Uterus (tissue), 4 donors: ENCODE data around the gene MRPL14. TPM values are rescaled to one million over a fixed set of nuclear protein-coding genes. Genes with fewer than 3 reads are reported as not detected.
A peak's percentile ranks its signal among the peaks of the same experiment; 100 is the strongest.

Source experiments
- DNase-seq, 2 donors: peaks; one replicate each; pipeline ENCODE4 v3.0.0-alpha.2; 2019 to 2020
- H3K27ac ChIP-seq, 2 donors: fragments of 200-600 bp; sonication (generic); 1 replicate in 1 of 2; 2 replicates in 1 of 2; pipeline ENCODE4 v1.5.1; 2016 to 2018
- H3K27me3 ChIP-seq, 2 donors: fragments of 200-600 bp; sonication (generic); one replicate each; pipeline ENCODE4 v1.5.1; 2018 to 2019; ENCODE audit warnings: control low read depth in 1 of 2
- H3K36me3 ChIP-seq, 2 donors: fragments of 200-600 bp; sonication (generic); one replicate each; pipeline ENCODE4 v1.5.1; 2019; ENCODE audit warnings: control low read depth in 1 of 2
- H3K4me1 ChIP-seq, 2 donors: fragments of 200-600 bp; sonication (generic); one replicate each; pipeline ENCODE4 v1.5.1; 2018 to 2019; ENCODE audit warnings: control low read depth in 1 of 2
- H3K4me3 ChIP-seq, 2 donors: fragments of 200-600 bp; sonication (generic); 1 replicate in 1 of 2; 2 replicates in 1 of 2; pipeline ENCODE4 v1.5.1; 2018 to 2019; ENCODE audit warnings: mild to moderate bottlenecking in 1 of 2
- H3K9me3 ChIP-seq, 2 donors: fragments of 200-600 bp; sonication (generic); one replicate each; pipeline ENCODE4 v1.5.1; 2019; ENCODE audit warnings: control low read depth in 1 of 2
- POLR2A ChIP-seq, 2 donors: fragments of 450-650 bp; IDR thresholded peaks; one replicate each; pipeline ENCODE4 v1.6.1; 2016; ENCODE audit warnings: antibody characterized with exemption in 2 of 2, mild to moderate bottlenecking in 1 of 2, moderate library complexity in 1 of 2
- intact Hi-C: fragments of 100-400 bp; cut with DNase I; formaldehyde crosslinking; loops from one replicate; pipeline ENCODE4 v1.15.1; 2023; ENCODE audit warnings: low total_unique reads
- total RNA-seq, 4 donors: library from RNA; depleted of rRNA in 3 of 4; stranded (reverse); fragments of >200 nt in 3 of 4; gene quantifications; one replicate each; pipeline versions ENCODE4 v1.1.0 to v1.2.4, GENCODE V29; 2014 to 2023
- TF ChIP-seq, protein P1 (sequence below), 4 experiments: fragments of 200-600 bp in 2 of 4; fragments of 450-650 bp in 2 of 4; sonication (generic) in 2 of 4; IDR thresholded peaks; one replicate each; pipeline ENCODE4 v1.5.1; 2016 to 2019; ENCODE audit warnings: antibody characterized with exemption in 4 of 4, mild to moderate bottlenecking in 2 of 4, moderate library complexity in 1 of 4
- donor health status: DM: yes; HTN: yes; CAD: no.

Gene MRPL14
- total RNA-seq, 4 donors from 2014 or later, result 19.5 to 39.1 (median 33.6) TPM

DNA sequence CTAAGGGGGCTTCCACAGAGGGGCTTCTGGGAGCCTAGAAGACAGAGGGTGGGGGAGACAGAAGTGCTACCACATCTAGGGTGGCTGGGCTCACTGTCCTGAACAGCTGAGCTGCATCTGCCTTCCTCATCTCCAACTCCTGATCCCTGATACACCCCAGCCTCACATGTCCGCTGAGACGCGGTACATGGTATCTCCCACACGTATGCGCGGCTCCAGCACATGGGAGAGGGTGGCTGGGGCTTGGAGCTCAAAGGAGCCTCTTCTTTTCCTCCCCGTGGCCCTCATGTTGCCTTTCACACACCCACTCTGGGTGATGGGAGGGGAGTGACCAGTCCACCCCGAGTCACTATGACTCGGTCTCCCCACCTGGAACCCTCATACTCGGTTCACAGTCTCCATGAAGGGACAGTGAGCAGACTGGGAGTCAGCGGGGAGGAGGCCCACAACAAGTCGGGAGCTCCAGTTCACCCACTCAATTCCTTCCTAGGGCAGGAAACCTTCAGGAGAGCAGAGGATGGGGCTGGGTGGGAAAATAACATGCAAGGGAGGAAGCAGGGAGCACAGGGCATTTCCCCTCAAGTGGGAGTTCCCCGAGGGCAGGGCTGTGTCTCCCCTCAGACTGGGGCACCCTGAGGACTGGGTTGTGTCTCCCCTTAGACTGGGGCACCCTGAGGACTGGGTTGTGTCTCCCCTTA, 61.7 kb downstream of the MRPL14 start:
- peak in 1 of 2 donors; percentile 21 for DNase-seq
- H3K4me1 ChIP-seq, result peaks cover 0 to 5% of the 10 kb centered on the region in 2 donors
- TF ChIP-seq, protein P1, sequence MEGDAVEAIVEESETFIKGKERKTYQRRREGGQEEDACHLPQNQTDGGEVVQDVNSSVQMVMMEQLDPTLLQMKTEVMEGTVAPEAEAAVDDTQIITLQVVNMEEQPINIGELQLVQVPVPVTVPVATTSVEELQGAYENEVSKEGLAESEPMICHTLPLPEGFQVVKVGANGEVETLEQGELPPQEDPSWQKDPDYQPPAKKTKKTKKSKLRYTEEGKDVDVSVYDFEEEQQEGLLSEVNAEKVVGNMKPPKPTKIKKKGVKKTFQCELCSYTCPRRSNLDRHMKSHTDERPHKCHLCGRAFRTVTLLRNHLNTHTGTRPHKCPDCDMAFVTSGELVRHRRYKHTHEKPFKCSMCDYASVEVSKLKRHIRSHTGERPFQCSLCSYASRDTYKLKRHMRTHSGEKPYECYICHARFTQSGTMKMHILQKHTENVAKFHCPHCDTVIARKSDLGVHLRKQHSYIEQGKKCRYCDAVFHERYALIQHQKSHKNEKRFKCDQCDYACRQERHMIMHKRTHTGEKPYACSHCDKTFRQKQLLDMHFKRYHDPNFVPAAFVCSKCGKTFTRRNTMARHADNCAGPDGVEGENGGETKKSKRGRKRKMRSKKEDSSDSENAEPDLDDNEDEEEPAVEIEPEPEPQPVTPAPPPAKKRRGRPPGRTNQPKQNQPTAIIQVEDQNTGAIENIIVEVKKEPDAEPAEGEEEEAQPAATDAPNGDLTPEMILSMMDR (IDR thresholded peaks at IDR 0.05), result no peak
- TF ChIP-seq POLR2A (IDR thresholded peaks at IDR 0.05), result no peak
- H3K9me3 ChIP-seq, result no peaks in the 10 kb centered on the region
- no peaks in the 10 kb centered on the region for H3K27me3 ChIP-seq
- intact Hi-C loops, result no loop called here
- no peak overlapping the region for H3K4me3 ChIP-seq
- peak overlapping the region; percentile 65 to 87 for H3K27ac ChIP-seq
- H3K36me3 ChIP-seq, result no peaks in the 10 kb centered on the region

GRCh38 chr6:44064948-44065272, 62.3 kb downstream of the MRPL14 start:
- intact Hi-C loops, result no loop called here
- TF ChIP-seq POLR2A (IDR thresholded peaks at IDR 0.05), result no peak
- TF ChIP-seq, protein P1 (IDR thresholded peaks at IDR 0.05), result no peak
- Histone ChIP-seq H3K36me3 (no peaks in the 10 kb centered on the region), H3K4me3 (no peak overlapping the region), H3K27ac (peak overlapping the region; percentile 65 to 87), H3K4me1 (peaks cover 0 to 5% of the 10 kb centered on the region in 2 donors), H3K27me3 (no peaks in the 10 kb centered on the region), H3K9me3 (no peaks in the 10 kb centered on the region)
- no peak for DNase-seq

DNA sequence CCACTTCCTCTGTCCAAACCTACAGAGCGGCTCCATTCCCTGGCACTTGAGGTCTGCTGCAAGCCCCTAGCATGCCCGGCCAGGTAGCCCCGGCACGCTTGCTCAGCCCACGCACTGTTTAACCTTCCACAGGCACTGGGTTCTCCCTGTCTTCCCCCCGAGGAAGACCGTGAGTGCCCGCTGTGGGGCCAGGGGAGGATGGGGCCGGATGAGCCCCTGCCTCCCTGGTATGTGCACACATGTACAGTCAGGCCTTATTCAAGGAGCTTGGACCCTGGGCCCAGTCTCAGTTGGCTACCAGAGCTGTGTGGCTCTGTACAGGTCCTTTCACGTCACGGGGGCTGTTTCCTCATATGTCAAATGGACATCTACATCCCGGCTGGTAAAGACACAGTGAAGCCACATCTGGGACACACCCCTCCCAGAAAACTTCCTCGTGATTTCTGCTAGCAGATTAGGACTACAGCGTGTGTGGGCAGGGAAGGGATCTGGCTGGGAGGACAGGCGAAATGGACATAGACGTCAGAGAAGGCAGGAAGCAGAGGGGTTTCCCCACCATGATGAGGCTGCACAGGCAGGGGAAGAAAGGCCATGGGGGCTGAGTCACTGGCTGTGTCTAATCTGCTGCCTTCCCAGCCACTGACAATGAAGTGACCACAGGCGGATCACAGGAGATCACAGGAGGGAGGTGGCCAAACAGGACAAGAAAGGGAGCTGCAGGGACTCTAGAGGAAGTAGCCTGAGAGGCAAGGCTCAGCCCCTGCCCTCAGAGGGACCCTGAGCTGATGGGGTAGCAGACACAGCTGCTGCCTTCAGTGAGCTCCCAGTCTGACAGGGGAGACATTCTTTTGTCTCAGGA, 62.9 kb downstream of the MRPL14 start:
- intact Hi-C loops, result no loop called here
- peak overlapping the region; percentile 65 to 87 for H3K27ac ChIP-seq
- no peak overlapping the region for H3K4me3 ChIP-seq
- H3K4me1 ChIP-seq, result peaks cover 3 to 5% of the 10 kb centered on the region in 2 donors
- no peaks in the 10 kb centered on the region for H3K9me3 ChIP-seq
- peak; percentile 70 to 80 for DNase-seq
- H3K36me3 ChIP-seq, result no peaks in the 10 kb centered on the region
- H3K27me3 ChIP-seq, result no peaks in the 10 kb centered on the region
- no peak for TF ChIP-seq POLR2A (IDR thresholded peaks at IDR 0.05)
- TF ChIP-seq, protein P1 (IDR thresholded peaks at IDR 0.05), result no peak

DNA sequence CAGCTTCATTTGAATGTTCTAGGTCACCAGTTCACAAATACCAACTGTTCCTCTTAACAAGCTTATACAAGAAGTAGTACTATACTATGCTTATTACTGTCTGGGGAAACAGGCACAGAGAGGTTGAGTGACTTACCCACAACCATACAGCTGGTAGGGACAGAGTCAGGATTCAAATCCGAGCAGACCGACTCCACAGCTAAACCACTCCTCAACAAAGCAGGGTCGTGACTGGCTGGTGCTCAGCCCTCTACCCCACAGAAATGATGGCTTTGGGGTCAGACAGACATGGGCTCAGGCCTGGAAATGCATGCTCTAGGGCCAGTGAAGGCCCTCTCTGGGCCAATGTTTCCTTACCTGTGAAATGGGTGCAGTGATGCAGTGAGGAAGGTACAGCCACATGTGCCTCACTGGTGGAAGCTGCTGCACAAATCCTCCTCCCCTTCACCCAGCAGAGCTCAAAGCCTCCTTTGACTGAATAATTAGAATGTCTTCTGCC, 63.6 kb downstream of the MRPL14 start:
- TF ChIP-seq POLR2A (IDR thresholded peaks at IDR 0.05), result no peak
- TF ChIP-seq, protein P1 (IDR thresholded peaks at IDR 0.05), result no peak
- no peaks in the 10 kb centered on the region for H3K27me3 ChIP-seq
- H3K4me3 ChIP-seq, result no peak overlapping the region
- no peaks in the 10 kb centered on the region for H3K9me3 ChIP-seq
- H3K27ac ChIP-seq, result peak overlapping the region; percentile 65 to 87
- DNase-seq, result no peak
- H3K4me1 ChIP-seq, result peaks cover 5 to 10% of the 10 kb centered on the region in 2 donors
- H3K36me3 ChIP-seq, result no peaks in the 10 kb centered on the region
- intact Hi-C loops, result no loop called here

Other genes starting within 250 kb of the MRPL14 start
- gene TMEM63B, start 102 bp upstream of the MRPL14 start, total RNA-seq, result 10 to 100 TPM in 2 of 4 donors, 1 to 10 TPM in 1, under 1 TPM in 1; 0.77 to 24.9 (median 15.4) TPM
- 1 to 10 TPM in 1 of 4 donors, not detected in 3; 1.5 TPM for gene CAPN11, start 31.4 kb upstream of the MRPL14 start, total RNA-seq
- gene MYMX, start 89.5 kb upstream of the MRPL14 start, total RNA-seq, result not detected
- 100 to 1,000 TPM in 2 of 4 donors, 10 to 100 TPM in 2; 29.9 to 150 (median 95.1) TPM for gene SLC29A1, start 96.1 kb upstream of the MRPL14 start, total RNA-seq
- gene HSP90AB1, start 119.6 kb upstream of the MRPL14 start, total RNA-seq, result 100 to 1,000 TPM; 336 to 897 (median 564) TPM
- 10 to 100 TPM in 3 of 4 donors, 1 to 10 TPM in 1; 5.9 to 39.5 (median 28.5) TPM for gene SLC35B2, start 130.1 kb upstream of the MRPL14 start, total RNA-seq
- gene NFKBIE, start 138.1 kb upstream of the MRPL14 start, total RNA-seq, result 1 to 10 TPM; 1.3 to 5.9 (median 2.8) TPM
- under 1 TPM in 2 of 4 donors, not detected in 2; 0.09 to 0.21 TPM for gene TMEM151B, start 143.0 kb upstream of the MRPL14 start, total RNA-seq
- 10 to 100 TPM; 14.1 to 24.7 (median 21.0) TPM for gene AARS2, start 185.9 kb upstream of the MRPL14 start, total RNA-seq
- under 1 TPM in 1 of 4 donors, not detected in 3; 0.62 TPM for gene SPATS1, start 215.2 kb upstream of the MRPL14 start, total RNA-seq